HEK293 (cell line): ENCODE data around the gene MAML3.

Experiments
- CTCF ChIA-PET: fragments of 350-600 bp; formaldehyde crosslinking; extraction: SDS; loops from one replicate; lab custom pipeline; 2021; ENCODE audit warnings: antibody characterized with exemption; lab: Yijun Ruan, JAX
- POLR2A ChIA-PET: fragments of 300-600 bp; formaldehyde crosslinking; extraction: SDS; loops from one replicate; lab custom pipeline; 2020; ENCODE audit warnings: antibody characterized with exemption, inconsistent platforms; lab: Yijun Ruan, JAX
- H3K27ac ChIP-seq: fragments of 200-500 bp; sonication (Bioruptor generic); 2 replicates; pipeline ENCODE4 v1.5.1; 2014; ENCODE audit warnings: low read depth, low read length, control low read depth, inconsistent platforms; ENCODE audit errors: extremely low read depth
- H3K36me3 ChIP-seq, 2 experiments: fragments of 200-500 bp in 1 of 2; sonication (Bioruptor generic) in 1 of 2; 1 replicate in 1 of 2; 2 replicates in 1 of 2; pipeline ENCODE4 v1.5.1; 2014 to 2017; ENCODE audit warnings: inconsistent platforms in 2 of 2, low read length in 2 of 2; ENCODE audit not compliant: control insufficient read depth in 2 of 2, insufficient read depth in 1 of 2
- H3K4me1 ChIP-seq: fragments of 200-500 bp; sonication (Bioruptor generic); 2 replicates; pipeline ENCODE4 v1.5.1; 2014; ENCODE audit warnings: mild to moderate bottlenecking, low read length, inconsistent platforms; ENCODE audit not compliant: control insufficient read depth, insufficient read depth
- H3K4me3 ChIP-seq: 2 replicates; pipeline ENCODE4 v1.5.1; 2011; ENCODE audit warnings: low read depth, mild to moderate bottlenecking, control low read depth, low read length, moderate library complexity
- H3K9me3 ChIP-seq: fragments of 200-500 bp; sonication (Bioruptor generic); 2 replicates; pipeline ENCODE4 v1.5.1; 2014; ENCODE audit warnings: low read depth, low read length, inconsistent platforms; ENCODE audit not compliant: control insufficient read depth, insufficient read depth
- FEZF1 ChIP-seq: fragments of 450-650 bp; formaldehyde crosslinking; IDR thresholded peaks from 2 replicates; pipeline ENCODE4 v1.5.1; 2016; ENCODE audit warnings: missing biosample characterization, missing genetic modification characterization
- KLF8 ChIP-seq: fragments of 450-650 bp; formaldehyde crosslinking; IDR thresholded peaks from 2 replicates; pipeline ENCODE4 v1.5.1; 2016; ENCODE audit warnings: missing biosample characterization, missing genetic modification characterization
- RBAK ChIP-seq: fragments of 450-650 bp; formaldehyde crosslinking; IDR thresholded peaks from 2 replicates; pipeline ENCODE4 v1.5.1; 2016; ENCODE audit warnings: missing biosample characterization, missing genetic modification characterization
- SALL2 ChIP-seq: fragments of 450-650 bp; formaldehyde crosslinking; IDR thresholded peaks from 2 replicates; pipeline ENCODE4 v1.5.0; 2017; ENCODE audit warnings: missing biosample characterization, mild to moderate bottlenecking, missing genetic modification characterization, borderline replicate concordance
- SCRT2 ChIP-seq: fragments of 450-650 bp; formaldehyde crosslinking; IDR thresholded peaks from 2 replicates; pipeline ENCODE4 v1.5.1; 2016; ENCODE audit warnings: missing biosample characterization, missing genetic modification characterization
- SP7 ChIP-seq: fragments of 450-650 bp; formaldehyde crosslinking; IDR thresholded peaks from 2 replicates; pipeline ENCODE4 v1.5.1; 2016; ENCODE audit warnings: missing biosample characterization, missing genetic modification characterization
- ZBTB20 ChIP-seq: fragments of 450-650 bp; formaldehyde crosslinking; IDR thresholded peaks from 2 replicates; pipeline ENCODE4 v1.5.1; 2016; ENCODE audit warnings: missing biosample characterization, missing genetic modification characterization
- ZNF146 ChIP-seq: fragments of 450-650 bp; formaldehyde crosslinking; IDR thresholded peaks from 2 replicates; pipeline ENCODE4 v1.5.1; 2016; ENCODE audit warnings: missing biosample characterization, missing genetic modification characterization
- ZNF211 ChIP-seq: fragments of 450-650 bp; formaldehyde crosslinking; IDR thresholded peaks from 2 replicates; pipeline ENCODE4 v1.5.1; 2016; ENCODE audit warnings: low read depth, missing biosample characterization, missing genetic modification characterization
- ZNF335 ChIP-seq: fragments of 450-650 bp; formaldehyde crosslinking; conservative IDR thresholded peaks from 2 replicates; pipeline ENCODE4 v1.5.1; 2016; ENCODE audit warnings: missing biosample characterization, missing genetic modification characterization
- ZNF350 ChIP-seq: fragments of 450-650 bp; formaldehyde crosslinking; IDR thresholded peaks from 2 replicates; pipeline ENCODE4 v1.5.0; 2017; ENCODE audit warnings: missing biosample characterization, mild to moderate bottlenecking, missing genetic modification characterization
- ZNF433 ChIP-seq: fragments of 450-650 bp; formaldehyde crosslinking; IDR thresholded peaks from 2 replicates; pipeline ENCODE4 v1.5.1; 2016; ENCODE audit warnings: missing biosample characterization, missing genetic modification characterization, low read depth
- ZNF530 ChIP-seq: fragments of 450-650 bp; formaldehyde crosslinking; IDR thresholded peaks from 2 replicates; pipeline ENCODE4 v1.5.1; 2016; ENCODE audit warnings: low read depth, missing biosample characterization, missing genetic modification characterization
- ZNF548 ChIP-seq: fragments of 450-650 bp; formaldehyde crosslinking; IDR thresholded peaks from 2 replicates; pipeline ENCODE4 v1.5.1; 2016; ENCODE audit warnings: missing biosample characterization, missing genetic modification characterization
- TF ChIP-seq, protein P1 (sequence below): fragments of 450-650 bp; formaldehyde crosslinking; IDR thresholded peaks from 2 replicates; pipeline ENCODE4 v1.5.1; 2017; ENCODE audit warnings: missing biosample characterization, missing genetic modification characterization
- TF ChIP-seq, protein P2 (sequence below): fragments of 450-650 bp; formaldehyde crosslinking; IDR thresholded peaks from 2 replicates; pipeline ENCODE4 v1.5.1; 2016; ENCODE audit warnings: missing biosample characterization, missing genetic modification characterization
- TF ChIP-seq, protein P3 (sequence below): fragments of 450-650 bp; formaldehyde crosslinking; IDR thresholded peaks from 2 replicates; pipeline ENCODE4 v1.5.1; 2017; ENCODE audit warnings: missing biosample characterization, missing genetic modification characterization

The MAML3 gene

DNA sequence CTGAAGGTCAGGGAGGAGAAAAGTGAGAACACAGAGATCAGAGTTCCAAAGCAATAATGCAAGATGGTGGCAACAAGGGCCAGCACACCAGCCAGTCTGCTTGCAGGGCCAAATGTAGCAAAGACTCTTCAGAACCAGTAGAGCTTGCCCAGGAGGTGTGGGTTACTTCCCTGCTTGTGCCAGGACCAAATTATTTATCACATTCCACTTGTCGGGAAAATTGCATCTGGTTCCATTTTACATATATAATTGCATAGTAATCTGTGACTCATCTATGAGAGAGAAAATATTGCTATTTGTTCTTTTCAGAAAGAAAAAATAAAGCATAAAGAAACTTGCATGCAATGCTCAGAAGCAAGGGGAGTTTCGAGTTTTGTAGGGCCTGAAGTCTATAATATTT lies 41.4 kb downstream of the MAML3 start:
- H3K36me3 ChIP-seq, result no peaks in the 10 kb centered on the region
- POLR2A ChIA-PET, result no interaction called here
- H3K27ac ChIP-seq, result no peak overlapping the region
- no peak for TF ChIP-seq RBAK (tag by site-specific recombination)
- TF ChIP-seq ZNF146, result no peak
- TF ChIP-seq, protein P1, sequence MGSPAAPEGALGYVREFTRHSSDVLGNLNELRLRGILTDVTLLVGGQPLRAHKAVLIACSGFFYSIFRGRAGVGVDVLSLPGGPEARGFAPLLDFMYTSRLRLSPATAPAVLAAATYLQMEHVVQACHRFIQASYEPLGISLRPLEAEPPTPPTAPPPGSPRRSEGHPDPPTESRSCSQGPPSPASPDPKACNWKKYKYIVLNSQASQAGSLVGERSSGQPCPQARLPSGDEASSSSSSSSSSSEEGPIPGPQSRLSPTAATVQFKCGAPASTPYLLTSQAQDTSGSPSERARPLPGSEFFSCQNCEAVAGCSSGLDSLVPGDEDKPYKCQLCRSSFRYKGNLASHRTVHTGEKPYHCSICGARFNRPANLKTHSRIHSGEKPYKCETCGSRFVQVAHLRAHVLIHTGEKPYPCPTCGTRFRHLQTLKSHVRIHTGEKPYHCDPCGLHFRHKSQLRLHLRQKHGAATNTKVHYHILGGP (tag by site-specific recombination), result no peak
- no peak for TF ChIP-seq ZNF530 (tag by site-specific recombination)
- TF ChIP-seq SCRT2, result no peak
- TF ChIP-seq, protein P2, sequence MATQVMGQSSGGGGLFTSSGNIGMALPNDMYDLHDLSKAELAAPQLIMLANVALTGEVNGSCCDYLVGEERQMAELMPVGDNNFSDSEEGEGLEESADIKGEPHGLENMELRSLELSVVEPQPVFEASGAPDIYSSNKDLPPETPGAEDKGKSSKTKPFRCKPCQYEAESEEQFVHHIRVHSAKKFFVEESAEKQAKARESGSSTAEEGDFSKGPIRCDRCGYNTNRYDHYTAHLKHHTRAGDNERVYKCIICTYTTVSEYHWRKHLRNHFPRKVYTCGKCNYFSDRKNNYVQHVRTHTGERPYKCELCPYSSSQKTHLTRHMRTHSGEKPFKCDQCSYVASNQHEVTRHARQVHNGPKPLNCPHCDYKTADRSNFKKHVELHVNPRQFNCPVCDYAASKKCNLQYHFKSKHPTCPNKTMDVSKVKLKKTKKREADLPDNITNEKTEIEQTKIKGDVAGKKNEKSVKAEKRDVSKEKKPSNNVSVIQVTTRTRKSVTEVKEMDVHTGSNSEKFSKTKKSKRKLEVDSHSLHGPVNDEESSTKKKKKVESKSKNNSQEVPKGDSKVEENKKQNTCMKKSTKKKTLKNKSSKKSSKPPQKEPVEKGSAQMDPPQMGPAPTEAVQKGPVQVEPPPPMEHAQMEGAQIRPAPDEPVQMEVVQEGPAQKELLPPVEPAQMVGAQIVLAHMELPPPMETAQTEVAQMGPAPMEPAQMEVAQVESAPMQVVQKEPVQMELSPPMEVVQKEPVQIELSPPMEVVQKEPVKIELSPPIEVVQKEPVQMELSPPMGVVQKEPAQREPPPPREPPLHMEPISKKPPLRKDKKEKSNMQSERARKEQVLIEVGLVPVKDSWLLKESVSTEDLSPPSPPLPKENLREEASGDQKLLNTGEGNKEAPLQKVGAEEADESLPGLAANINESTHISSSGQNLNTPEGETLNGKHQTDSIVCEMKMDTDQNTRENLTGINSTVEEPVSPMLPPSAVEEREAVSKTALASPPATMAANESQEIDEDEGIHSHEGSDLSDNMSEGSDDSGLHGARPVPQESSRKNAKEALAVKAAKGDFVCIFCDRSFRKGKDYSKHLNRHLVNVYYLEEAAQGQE (tag by site-specific recombination), result no peak
- TF ChIP-seq ZNF211 (tag by site-specific recombination), result no peak
- TF ChIP-seq, all 188 proteins: peak for 0
- Histone ChIP-seq H3K9me3 (no peaks in the 10 kb centered on the region), H3K4me1 (0 out of 2 replicates have a peak, but pooled peaks cover 2% of the 10 kb centered on the region), H3K4me3 (no peak overlapping the region)
- CTCF ChIA-PET, result interaction anchor here (1.3 kb wide), 1 partner anchor 166 kb away, joined by 3 read pairs; no protein-coding TSS in a partner anchor

DNA sequence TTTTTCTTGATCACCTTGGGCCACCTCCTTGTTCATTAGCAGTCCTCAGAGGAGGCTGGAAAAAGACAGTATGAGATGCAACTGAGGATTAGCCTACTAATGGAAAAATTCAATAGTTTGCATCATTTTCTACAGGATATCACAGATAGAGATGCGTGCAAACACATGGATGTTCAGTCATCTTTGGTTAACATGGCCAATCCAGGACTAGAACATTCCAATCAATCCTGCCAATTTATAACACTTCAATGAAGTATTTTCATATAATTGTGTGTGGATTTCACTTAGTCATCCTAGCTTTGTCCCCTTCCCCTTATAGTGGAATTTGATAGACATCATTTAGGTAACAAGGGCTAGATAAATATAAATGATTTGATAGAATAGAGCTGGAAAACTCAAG lies 42.7 kb downstream of the MAML3 start:
- Histone ChIP-seq H3K4me1 (no peaks in the 10 kb centered on the region), H3K36me3 (no peaks in the 10 kb centered on the region), H3K9me3 (no peaks in the 10 kb centered on the region), H3K4me3 (no peak overlapping the region), H3K27ac (no peak overlapping the region)
- ChIA-PET CTCF (interaction anchor here (1.3 kb wide), 1 partner anchor 164 kb away, joined by 3 read pairs; no protein-coding TSS in a partner anchor), POLR2A (no interaction called here)
- TF ChIP-seq KLF8 (tag by site-specific recombination), result no peak
- TF ChIP-seq, protein P3, sequence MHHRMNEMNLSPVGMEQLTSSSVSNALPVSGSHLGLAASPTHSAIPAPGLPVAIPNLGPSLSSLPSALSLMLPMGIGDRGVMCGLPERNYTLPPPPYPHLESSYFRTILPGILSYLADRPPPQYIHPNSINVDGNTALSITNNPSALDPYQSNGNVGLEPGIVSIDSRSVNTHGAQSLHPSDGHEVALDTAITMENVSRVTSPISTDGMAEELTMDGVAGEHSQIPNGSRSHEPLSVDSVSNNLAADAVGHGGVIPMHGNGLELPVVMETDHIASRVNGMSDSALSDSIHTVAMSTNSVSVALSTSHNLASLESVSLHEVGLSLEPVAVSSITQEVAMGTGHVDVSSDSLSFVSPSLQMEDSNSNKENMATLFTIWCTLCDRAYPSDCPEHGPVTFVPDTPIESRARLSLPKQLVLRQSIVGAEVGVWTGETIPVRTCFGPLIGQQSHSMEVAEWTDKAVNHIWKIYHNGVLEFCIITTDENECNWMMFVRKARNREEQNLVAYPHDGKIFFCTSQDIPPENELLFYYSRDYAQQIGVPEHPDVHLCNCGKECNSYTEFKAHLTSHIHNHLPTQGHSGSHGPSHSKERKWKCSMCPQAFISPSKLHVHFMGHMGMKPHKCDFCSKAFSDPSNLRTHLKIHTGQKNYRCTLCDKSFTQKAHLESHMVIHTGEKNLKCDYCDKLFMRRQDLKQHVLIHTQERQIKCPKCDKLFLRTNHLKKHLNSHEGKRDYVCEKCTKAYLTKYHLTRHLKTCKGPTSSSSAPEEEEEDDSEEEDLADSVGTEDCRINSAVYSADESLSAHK, result no peak
- no peak for TF ChIP-seq ZBTB20 (tag by site-specific recombination)
- TF ChIP-seq ZNF433 (tag by site-specific recombination), result no peak
- no peak for TF ChIP-seq ZNF350 (tag by site-specific recombination)

DNA sequence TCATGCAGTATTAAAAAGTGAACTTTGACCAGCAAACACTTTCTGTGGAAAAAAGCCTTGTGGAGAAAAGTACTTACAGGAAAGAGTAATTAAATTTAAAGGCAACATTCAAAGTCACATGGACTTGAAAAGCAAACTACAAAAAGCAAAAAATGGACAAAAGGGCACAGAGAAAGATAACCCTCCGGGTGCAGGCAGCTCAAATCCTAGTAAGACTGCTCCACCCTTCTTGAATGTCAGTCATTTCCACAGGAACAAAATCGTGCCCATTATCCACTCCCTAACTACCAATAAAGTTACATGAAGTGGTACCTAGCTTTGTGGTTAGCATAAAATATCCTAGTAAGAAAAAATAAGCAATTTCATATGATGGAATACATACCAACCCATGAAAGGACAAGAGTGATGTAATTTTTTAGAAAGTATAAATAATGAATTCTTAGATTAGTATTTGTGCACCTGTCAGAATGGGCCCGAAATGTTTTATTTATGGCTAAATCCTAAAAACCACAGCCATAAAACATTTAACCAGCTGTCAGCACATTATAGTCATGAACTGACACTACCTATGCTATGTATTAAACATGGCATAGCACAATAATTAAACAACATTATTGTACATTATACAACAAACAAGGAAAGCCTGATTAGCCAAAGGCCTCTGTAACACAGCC lies 43.3 kb downstream of the MAML3 start:
- Histone ChIP-seq H3K36me3 (no peaks in the 10 kb centered on the region), H3K4me1 (no peaks in the 10 kb centered on the region), H3K27ac (no peak overlapping the region), H3K9me3 (no peaks in the 10 kb centered on the region), H3K4me3 (no peak overlapping the region)
- POLR2A ChIA-PET, result no interaction called here
- TF ChIP-seq ZNF335 (tag by site-specific recombination) (no peak), ZNF548 (no peak), FEZF1 (tag by site-specific recombination) (peak; percentile 46), SP7 (tag by site-specific recombination) (0 out of 2 replicates have a peak, but pooled peaks have one; percentile 13), SALL2 (tag by site-specific recombination) (no peak)
- CTCF ChIA-PET, result no interaction called here
